B cell (primary cell): ENCODE data around the gene ESYT1. TPM values are rescaled to one million over a fixed set of nuclear protein-coding genes. Genes with fewer than 3 reads are reported as not detected.

ENCODE experiments used
- ATAC-seq: fragments of 200-7000 bp; cut with Tn5 transposase; one replicate; pipeline ENCODE4 v1.10.0; 2021; ENCODE audit warnings: low read depth, mild to moderate bottlenecking, moderate number of reproducible peaks, moderate library complexity
- CTCF ChIA-PET: fragments of 350-600 bp; sonication (Branson Sonifier 250); formaldehyde crosslinking; loops from one replicate; lab custom pipeline; 2021; ENCODE audit warnings: antibody characterized with exemption, inconsistent platforms; lab: Charles Lee
- POLR2A ChIA-PET: fragments of 350-600 bp; sonication (Branson Sonifier 250); formaldehyde crosslinking; loops from one replicate; lab custom pipeline; 2021; ENCODE audit warnings: antibody characterized with exemption; lab: Charles Lee
- DNase-seq: peaks from one replicate; pipeline ENCODE4 v3.0.0; 2013
- H2AFZ ChIP-seq: 2 replicates; pipeline ENCODE4 v1.6.1; 2012; ENCODE audit warnings: mild to moderate bottlenecking, low read depth, low read length; ENCODE audit not compliant: insufficient read depth, poor library complexity, severe bottlenecking
- H3K27ac ChIP-seq, 2 donors: 1 replicate in 1 of 2; 2 replicates in 1 of 2; pipeline ENCODE4 v1.5.1; 2012 to 2013; ENCODE audit warnings: low read length in 2 of 2, mild to moderate bottlenecking in 2 of 2, moderate library complexity in 1 of 2
- H3K27me3 ChIP-seq, 4 experiments: fragments of 200-600 bp in 1 of 4; sonication (generic) in 1 of 4; replicated peaks in 1 of 4; 1 replicate in 2 of 4; 2 replicates in 2 of 4; pipeline versions ENCODE4 v1.6.1 to v1.7.0; 2013 to 2016; ENCODE audit warnings: low read length in 3 of 4, mild to moderate bottlenecking in 2 of 4, mixed read lengths in 1 of 4, moderate library complexity in 1 of 4; ENCODE audit not compliant: insufficient read depth in 4 of 4, control insufficient read depth in 3 of 4; ENCODE audit errors: control extremely low read depth in 1 of 4
- H3K36me3 ChIP-seq, 2 experiments: replicated peaks in 1 of 2; 1 replicate in 1 of 2; 2 replicates in 1 of 2; pipeline versions ENCODE4 v1.6.1 to v1.7.1; 2013; ENCODE audit warnings: low read length in 1 of 2; ENCODE audit not compliant: insufficient read depth in 2 of 2, control insufficient read depth in 1 of 2; ENCODE audit errors: control extremely low read depth in 1 of 2, extremely low read depth in 1 of 2
- H3K4me1 ChIP-seq, 2 donors: fragments of 200-600 bp in 1 of 2; sonication (generic) in 1 of 2; 1 replicate in 1 of 2; 2 replicates in 1 of 2; pipeline versions ENCODE4 v1.5.1 to v1.6.1; 2013 to 2017; ENCODE audit warnings: low read length in 2 of 2; ENCODE audit not compliant: control insufficient read depth in 2 of 2, insufficient read depth in 2 of 2
- H3K4me2 ChIP-seq: replicated peaks from 2 replicates; pipeline ENCODE3; 2012; ENCODE audit warnings: mild to moderate bottlenecking, low read depth, low read length; ENCODE audit not compliant: poor library complexity, severe bottlenecking
- H3K4me3 ChIP-seq, 5 experiments: fragments of 200-600 bp in 1 of 5; sonication (generic) in 1 of 5; 1 replicate in 3 of 5; 2 replicates in 2 of 5; pipeline versions ENCODE4 v1.5.1 to v1.7.0; 2011 to 2016; ENCODE audit warnings: low read length in 4 of 5, mild to moderate bottlenecking in 4 of 5, low read depth in 2 of 5, control low read depth in 1 of 5, moderate library complexity in 1 of 5; ENCODE audit not compliant: insufficient read depth in 1 of 5; ENCODE audit errors: control extremely low read depth in 1 of 5, extremely low read depth in 1 of 5
- H3K79me2 ChIP-seq: fragments of 200-600 bp; sonication (generic); one replicate; pipeline ENCODE4 v1.6.0; 2016; ENCODE audit warnings: low read length; ENCODE audit not compliant: control insufficient read depth, insufficient read depth
- H3K9ac ChIP-seq: fragments of 200-600 bp; sonication (generic); 2 replicates; pipeline ENCODE4 v1.6.1; 2017; ENCODE audit warnings: mild to moderate bottlenecking, low read length, moderate library complexity
- H3K9me3 ChIP-seq, 3 donors: one replicate each; pipeline versions ENCODE4 v1.6.1 to v1.7.1; 2013; ENCODE audit warnings: low read length in 2 of 3; ENCODE audit not compliant: control insufficient read depth in 2 of 3, insufficient read depth in 1 of 3; ENCODE audit errors: control extremely low read depth in 1 of 3
- H4K20me1 ChIP-seq: 2 replicates; pipeline ENCODE4 v1.6.0; 2012; ENCODE audit warnings: mild to moderate bottlenecking, low read length; ENCODE audit not compliant: insufficient read depth, control insufficient read depth, poor library complexity, severe bottlenecking
- H3K27ac Mint-ChIP-seq: one replicate; pipeline ENCODE4 v1.8.0; 2021; ENCODE audit warnings: mixed read lengths
- H3K27me3 Mint-ChIP-seq: one replicate; pipeline ENCODE4 v1.8.0; 2021; ENCODE audit warnings: mixed read lengths
- H3K4me1 Mint-ChIP-seq: one replicate; pipeline ENCODE4 v1.8.0; 2021; ENCODE audit warnings: mixed read lengths
- H3K4me3 Mint-ChIP-seq: one replicate; pipeline ENCODE4 v1.8.0; 2021; ENCODE audit warnings: mixed read lengths
- H3K9me3 Mint-ChIP-seq: one replicate; pipeline ENCODE4 v1.8.0; 2022; ENCODE audit warnings: mixed read lengths; ENCODE audit not compliant: insufficient read depth
- CTCF ChIP-seq: fragments of 200-600 bp; IDR thresholded peaks from one replicate; pipeline ENCODE4 v1.8.0; 2022; ENCODE audit warnings: antibody characterized with exemption, mild to moderate bottlenecking
- EZH2 ChIP-seq: IDR thresholded peaks from 2 replicates; pipeline ENCODE4 v1.6.1; 2012; ENCODE audit warnings: borderline replicate concordance, low read depth, mild to moderate bottlenecking, moderate library complexity, low read length; ENCODE audit not compliant: insufficient read depth, poor library complexity, severe bottlenecking
- WGBS: methylation state at CpG from one replicate; pipeline ENCODE4 v1.1.5; 2013; ENCODE audit warnings: missing lambda C conversion rate; ENCODE audit not compliant: insufficient coverage; 5-methylcytosine and 5-hydroxymethylcytosine counted together
- intact Hi-C: fragments of 100-400 bp; cut with micrococcal nuclease; formaldehyde crosslinking; loops from one replicate; pipeline ENCODE4 v1.10.0; 2022
- polyA plus RNA-seq: library from polyadenylated mRNA; depleted of rRNA; stranded (reverse); fragments of >200 nt; gene quantifications from 2 replicates; pipeline ENCODE4 v1.2.3, GENCODE V29; 2012
- total RNA-seq, 2 donors: library from RNA; stranded (reverse); fragments of 120-200 nt in 1 of 2; gene quantifications; 1 replicate in 1 of 2; 2 replicates in 1 of 2; pipeline versions ENCODE4 v1.2.3 to v1.2.4, GENCODE V29; 2013 to 2022

Gene ESYT1
- total and polyA plus RNA-seq, 2 donors (not counting 1 experiment from before 2014, with no cell fraction given) = 154 to 162 TPM

- no peak overlapping the region for H3K27ac Mint-ChIP-seq
Measured at GRCh38 chr12:56178347-56178746, 50.3 kb downstream of the ESYT1 start.

More at GRCh38 chr12:56178347-56178746, 50.3 kb downstream of the ESYT1 start:
- Histone ChIP-seq H3K79me2 (no peaks in the 10 kb centered on the region), H2AFZ (no peak overlapping the region), H3K27me3 (no peaks in the 10 kb centered on the region), H3K4me3 (no peak overlapping the region), H3K4me1 (no peaks in the 10 kb centered on the region), H3K9ac (no peak overlapping the region), H3K9me3 (no peaks in the 10 kb centered on the region), H4K20me1 (no peaks in the 10 kb centered on the region), H3K36me3 (peaks cover 20 to 63% of the 10 kb centered on the region in 2 experiments), H3K27ac (no peak overlapping the region), H3K4me2 (no peak overlapping the region)
- no peak for ATAC-seq
- no peak for DNase-seq
- Mint-ChIP-seq H3K4me3 (no peak overlapping the region), H3K27me3 (no peaks in the 10 kb centered on the region), H3K9me3 (no peaks in the 10 kb centered on the region), H3K4me1 (no peaks in the 10 kb centered on the region)
- POLR2A ChIA-PET = no interaction called here
- CTCF ChIA-PET = interaction anchor here (1.9 kb wide), 1 partner anchor 10 kb away, joined by 5 read pairs; no protein-coding TSS in a partner anchor
- intact Hi-C loops = no loop called here
- TF ChIP-seq CTCF (no peak), EZH2 (no peak)
- WGBS = 100% methylated on average over 2 of the region's 3 CpGs
